A673 (cell line): ENCODE results near the gene NLRP3. TPM values are rescaled to one million over a fixed set of nuclear protein-coding genes. Genes with fewer than 3 reads are reported as not detected.

Experiments used
- BruUV-seq: library from RNA; stranded (reverse); fragments of 400-500 nt; replicated peaks from 2 replicates; lab custom pipeline; 2021; lab: Mats Ljungman, UMichigan
- CTCF ChIA-PET: fragments of 300-600 bp; sonication (Branson Sonifier 250); formaldehyde crosslinking; loops from one replicate; lab custom pipeline; 2022; ENCODE audit warnings: antibody characterized with exemption; lab: Charles Lee
- POLR2A ChIA-PET: fragments of 300-600 bp; sonication (Branson Sonifier 250); formaldehyde crosslinking; loops from one replicate; lab custom pipeline; 2022; ENCODE audit warnings: antibody characterized with exemption; ENCODE audit not compliant: low non-redundant PET; lab: Charles Lee
- DNase-seq: peaks from one replicate; pipeline ENCODE4 v3.0.0-alpha.2; 2015; ENCODE audit warnings: low spot score
- H3K27ac ChIP-seq: fragments of 200-600 bp; sonication (generic); 2 replicates; pipeline ENCODE4 v1.5.1; 2016; ENCODE audit warnings: mixed run types, low read depth, mild to moderate bottlenecking, mixed read lengths, antibody characterized with exemption, low read length; ENCODE audit not compliant: poor library complexity, severe bottlenecking
- H3K27me3 ChIP-seq: fragments of 200-600 bp; sonication (generic); replicated peaks from 2 replicates; pipeline ENCODE4 v1.6.1; 2017; ENCODE audit warnings: mixed run types, low read depth, mild to moderate bottlenecking, mixed read lengths, antibody characterized with exemption, low read length; ENCODE audit not compliant: insufficient read depth, poor library complexity
- H3K36me3 ChIP-seq: fragments of 200-600 bp; sonication (generic); 2 replicates; pipeline ENCODE4 v1.6.1; 2016; ENCODE audit warnings: mixed run types, mild to moderate bottlenecking, mixed read lengths, antibody characterized with exemption, low read length; ENCODE audit not compliant: insufficient read depth, poor library complexity, severe bottlenecking
- H3K4me1 ChIP-seq: fragments of 200-600 bp; sonication (generic); 2 replicates; pipeline ENCODE4 v1.6.1; 2017; ENCODE audit warnings: mixed run types, mild to moderate bottlenecking, mixed read lengths, antibody characterized with exemption, low read length; ENCODE audit not compliant: insufficient read depth, poor library complexity, severe bottlenecking
- H3K4me3 ChIP-seq: fragments of 200-600 bp; sonication (generic); 2 replicates; pipeline ENCODE4 v1.5.1; 2016; ENCODE audit warnings: low read depth, mixed run types, mild to moderate bottlenecking, mixed read lengths, low read length; ENCODE audit not compliant: poor library complexity, severe bottlenecking
- H3K9me3 ChIP-seq: fragments of 200-600 bp; sonication (generic); 2 replicates; pipeline ENCODE4 v1.6.1; 2016; ENCODE audit warnings: mixed run types, low read depth, mild to moderate bottlenecking, mixed read lengths, antibody characterized with exemption, low read length; ENCODE audit not compliant: poor library complexity, severe bottlenecking
- CTCF ChIP-seq: fragments of 300-800, 200-600 bp; sonication (generic); conservative IDR thresholded peaks from 2 replicates; pipeline ENCODE4 v1.5.1; 2017; ENCODE audit warnings: low read depth, mild to moderate bottlenecking, antibody characterized with exemption, low read length, moderate library complexity, mixed read lengths
- EZH2 ChIP-seq: fragments of 200-600 bp; sonication (generic); IDR thresholded peaks from 2 replicates; pipeline ENCODE4 v1.6.1; 2017; ENCODE audit warnings: borderline replicate concordance, low read depth, mild to moderate bottlenecking, mixed read lengths, antibody characterized with exemption, low read length; ENCODE audit not compliant: poor library complexity, severe bottlenecking
- intact Hi-C: fragments of 100-400 bp; cut with micrococcal nuclease; formaldehyde crosslinking; loops from one replicate; pipeline ENCODE4 v1.10.0; 2022; ENCODE audit not compliant: unreplicated experiment
- total RNA-seq: library from RNA; stranded (reverse); gene quantifications from 2 replicates; pipeline ENCODE4 v1.2.3, GENCODE V29; 2021

NLRP3 gene
- total RNA-seq, 1 experiment from 2014 or later: not detected

GRCh38 chr1:247435759-247436147 lies 19.8 kb downstream of the NLRP3 start:
- ChIA-PET CTCF (no interaction called here), POLR2A (no interaction called here)
- no peak overlapping the region for H3K4me3 ChIP-seq
- peaks cover 13% of the 10 kb centered on the region for H3K27me3 ChIP-seq
- intact Hi-C loops: no loop called here
- H3K27ac ChIP-seq: no peak overlapping the region
- no peaks in the 10 kb centered on the region for H3K9me3 ChIP-seq
- no TSS peak for BruUV-seq
- TF ChIP-seq CTCF (no peak), EZH2 (no peak)
- H3K4me1 ChIP-seq: no peaks in the 10 kb centered on the region
- DNase-seq: no peak
- no peaks in the 10 kb centered on the region for H3K36me3 ChIP-seq

GRCh38 chr1:247437551-247438505 lies 21.9 kb downstream of the NLRP3 start:
- DNase-seq: no peak
- H3K27ac ChIP-seq: no peak overlapping the region
- intact Hi-C loops: no loop called here
- no peak overlapping the region for H3K4me3 ChIP-seq
- H3K4me1 ChIP-seq: no peaks in the 10 kb centered on the region
- BruUV-seq: no TSS peak
- no peaks in the 10 kb centered on the region for H3K9me3 ChIP-seq
- H3K27me3 ChIP-seq: peaks cover 13% of the 10 kb centered on the region
- ChIA-PET POLR2A (no interaction called here), CTCF (no interaction called here)
- no peaks in the 10 kb centered on the region for H3K36me3 ChIP-seq
- no peak for TF ChIP-seq EZH2
- TF ChIP-seq CTCF: no peak

- Histone ChIP-seq H3K9me3 (no peaks in the 10 kb centered on the region), H3K4me1 (no peaks in the 10 kb centered on the region), H3K27ac (no peak overlapping the region), H3K36me3 (no peaks in the 10 kb centered on the region), H3K4me3 (no peak overlapping the region), H3K27me3 (peaks cover 8% of the 10 kb centered on the region)
- no peak for DNase-seq
- POLR2A ChIA-PET: no interaction called here
- no TSS peak for BruUV-seq
- TF ChIP-seq EZH2 (no peak), CTCF (no peak)
- CTCF ChIA-PET: no interaction called here
- intact Hi-C loops: no loop called here
Observed at GRCh38 chr1:247440001-247440620, 24.1 kb downstream of the NLRP3 start.
